Measurements from ENCODE around the gene TINAG.

GRCh38 chr6:54262971-54263370, 45.3 kb upstream of the TINAG start:
- no peak for TF ChIP-seq GATA2 (IDR thresholded peaks at IDR 0.05; ENCODE audit: low read depth, low read length)
- no peak for TF ChIP-seq GATA3 (IDR thresholded peaks at IDR 0.05; ENCODE audit: low read depth, low read length)
